Stimulated activated CD4-positive, alpha-beta T cell treated with anti-CD3 and anti-CD28 coated beads, TNF-alpha, amount 100 ng/mL, for 24 hours (primary cell): ENCODE results near the gene TCOF1.
"Not testable (repeated sequence)": the region's sequence is repeated elsewhere in the genome, so short reads cannot be mapped to it uniquely, and the experiment has no call there.

ENCODE experiments used
- DNase-seq, 3 experiments: peaks; one replicate each; pipeline ENCODE4 v3.0.0-alpha.2; 2020; ENCODE audit warnings: low read depth in 3 of 3

Gene TCOF1

DNA sequence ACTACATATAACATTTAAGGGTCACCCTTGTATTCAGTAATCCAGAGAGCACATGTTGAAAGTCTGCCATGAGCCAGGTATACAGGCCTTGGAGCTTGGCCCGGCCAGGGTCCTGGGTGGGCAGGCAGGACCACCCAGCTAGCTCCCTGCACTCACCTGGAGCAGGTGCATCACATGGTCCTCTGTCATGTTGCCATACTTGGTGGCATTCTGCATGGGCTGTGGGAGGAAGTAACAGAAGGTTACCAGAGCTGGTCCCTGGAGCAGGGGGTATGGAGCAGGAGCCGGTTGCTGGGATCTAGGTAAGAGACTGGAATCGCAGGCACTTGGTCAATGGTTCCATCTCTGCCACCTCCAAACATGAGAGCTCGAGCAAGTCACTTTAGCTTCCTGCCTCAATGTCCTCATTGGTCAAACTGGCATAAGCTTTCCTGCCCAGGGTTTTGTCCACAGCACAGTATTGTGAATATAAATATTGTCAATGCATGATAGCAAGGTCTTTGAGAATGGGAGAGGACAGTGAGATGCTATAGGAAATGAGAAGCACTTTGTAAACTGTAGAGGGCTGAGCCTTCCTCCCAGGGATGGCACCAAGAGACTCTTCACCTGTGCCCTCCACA, 48.7 kb downstream of the TCOF1 start:
- no peak for DNase-seq

DNA sequence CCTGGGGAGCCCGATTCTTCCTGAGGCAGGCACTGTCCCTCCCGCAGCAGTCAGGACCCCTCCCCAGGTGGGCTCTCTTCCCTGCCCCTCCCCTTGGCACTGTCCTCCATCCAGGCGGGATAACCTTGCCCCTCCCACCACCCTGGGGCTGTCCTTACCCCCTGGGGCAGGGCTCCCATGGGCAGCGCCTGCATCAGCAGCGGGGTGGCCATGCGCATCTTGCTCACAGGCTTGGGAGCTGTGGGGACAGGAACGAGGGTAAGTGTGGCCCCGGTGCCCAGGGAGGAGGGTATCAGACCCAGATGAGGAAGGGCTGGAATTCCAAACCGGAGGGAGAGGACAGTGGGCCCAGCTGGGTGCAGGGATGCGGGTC, 49.2 kb downstream of the TCOF1 start:
- no peak for DNase-seq

DNA sequence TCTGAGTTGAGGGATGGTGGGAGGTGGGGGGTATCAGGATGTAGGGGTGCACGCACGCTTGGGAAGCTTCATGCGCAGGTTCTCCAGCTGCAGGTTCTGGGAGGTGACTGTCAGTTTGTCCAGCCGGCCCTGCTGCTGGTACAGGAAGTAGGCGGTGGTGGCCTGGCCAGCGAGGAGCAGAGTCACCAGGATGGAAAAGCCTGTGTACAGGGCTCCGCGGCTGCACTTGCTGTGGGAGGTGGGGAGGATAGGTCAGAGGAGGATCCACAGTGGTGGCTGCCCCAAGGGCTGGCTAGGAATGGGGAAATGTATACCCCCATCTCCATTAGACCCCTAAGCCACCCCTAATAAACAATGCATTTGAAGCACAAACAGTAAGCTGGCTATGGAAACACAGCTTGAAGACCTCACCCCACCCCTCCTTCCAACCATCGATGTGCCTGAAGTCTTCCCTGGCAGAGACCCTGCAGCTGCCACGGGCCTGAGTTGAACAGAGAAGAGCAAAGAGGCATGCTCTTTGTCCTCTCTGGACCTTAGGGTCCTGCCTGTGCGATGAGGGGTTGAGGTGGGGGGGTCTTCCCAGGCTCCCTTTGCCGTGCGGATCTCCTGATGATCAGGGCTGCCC, 49.7 kb downstream of the TCOF1 start:
- no peak for DNase-seq

DNA sequence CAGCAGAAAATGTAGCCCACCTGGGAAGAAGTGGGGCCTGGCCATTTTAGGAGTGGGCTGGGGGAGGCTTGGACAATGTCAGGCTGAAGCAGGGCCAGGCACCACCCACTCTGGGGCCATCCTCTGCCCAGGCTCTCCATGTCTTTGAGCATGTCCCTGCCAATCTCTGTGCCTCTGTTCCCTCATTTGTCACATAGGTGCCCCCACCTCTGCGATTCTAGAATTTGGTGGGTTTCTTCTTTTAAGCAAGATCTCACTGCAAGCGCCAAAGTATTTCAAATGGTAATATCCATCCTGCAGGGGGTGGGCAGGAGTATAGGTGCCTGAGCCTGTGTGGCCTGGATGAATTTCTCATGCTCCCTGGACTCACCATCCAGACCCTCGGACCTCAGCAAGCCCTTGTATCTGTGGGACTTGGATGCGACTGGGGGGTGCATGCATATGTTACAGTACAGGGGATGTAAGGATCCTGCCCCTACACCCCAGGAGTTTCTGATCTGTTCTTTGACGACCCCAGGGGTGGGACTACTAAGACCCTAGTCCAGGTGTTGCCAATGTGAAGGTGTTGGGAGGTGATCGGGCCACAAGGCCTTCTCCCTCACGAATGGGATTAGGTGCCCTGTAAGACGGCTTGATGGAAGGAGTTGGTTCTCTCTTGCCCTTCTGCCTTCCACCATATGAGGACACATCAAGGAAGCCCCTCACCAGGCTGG, 50.9 kb downstream of the TCOF1 start:
- DNase-seq = no peak

DNA sequence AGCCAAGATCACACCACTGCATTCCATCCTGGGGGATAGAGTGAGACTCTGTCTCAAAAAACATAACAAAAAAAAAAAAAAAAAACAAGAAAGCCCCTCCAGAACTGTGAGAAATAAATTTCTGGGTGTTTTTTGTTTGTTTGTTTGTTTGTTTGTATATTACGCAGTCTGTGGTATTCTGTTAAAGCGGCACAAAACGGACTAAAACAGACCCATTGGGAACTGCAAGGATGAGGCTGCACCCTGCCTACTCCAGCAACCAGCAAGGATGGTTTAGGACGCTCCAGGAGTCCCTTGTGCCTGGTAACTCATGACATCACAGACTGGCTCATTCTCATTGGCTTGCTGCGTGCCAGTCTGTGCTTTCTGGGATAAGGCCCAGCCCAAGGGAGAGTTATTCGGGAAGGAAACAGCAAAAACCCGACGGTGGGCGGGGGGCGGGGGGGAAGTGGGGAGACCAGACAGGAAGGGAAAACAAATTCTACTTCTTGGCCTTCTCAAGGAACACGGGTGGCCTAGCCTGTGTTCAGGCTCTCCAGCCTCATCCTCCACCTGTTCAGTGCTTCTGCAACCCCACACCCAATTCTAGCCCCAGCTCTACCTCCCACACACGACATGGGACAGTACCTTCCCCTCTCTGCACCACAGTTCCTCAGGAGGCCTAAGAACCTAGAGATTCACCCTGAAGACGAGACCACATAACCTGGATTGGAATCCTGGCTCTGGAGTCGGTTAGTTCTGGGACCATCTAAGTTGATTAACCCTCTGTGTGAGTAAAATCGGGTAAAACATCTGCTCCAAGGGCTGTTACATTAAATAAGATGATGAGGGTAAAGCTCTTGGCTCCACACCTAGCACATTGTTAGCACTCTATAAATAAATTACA, 52.4 kb downstream of the TCOF1 start:
- DNase-seq = peak in 1 of 3 experiments; percentile 28

DNA sequence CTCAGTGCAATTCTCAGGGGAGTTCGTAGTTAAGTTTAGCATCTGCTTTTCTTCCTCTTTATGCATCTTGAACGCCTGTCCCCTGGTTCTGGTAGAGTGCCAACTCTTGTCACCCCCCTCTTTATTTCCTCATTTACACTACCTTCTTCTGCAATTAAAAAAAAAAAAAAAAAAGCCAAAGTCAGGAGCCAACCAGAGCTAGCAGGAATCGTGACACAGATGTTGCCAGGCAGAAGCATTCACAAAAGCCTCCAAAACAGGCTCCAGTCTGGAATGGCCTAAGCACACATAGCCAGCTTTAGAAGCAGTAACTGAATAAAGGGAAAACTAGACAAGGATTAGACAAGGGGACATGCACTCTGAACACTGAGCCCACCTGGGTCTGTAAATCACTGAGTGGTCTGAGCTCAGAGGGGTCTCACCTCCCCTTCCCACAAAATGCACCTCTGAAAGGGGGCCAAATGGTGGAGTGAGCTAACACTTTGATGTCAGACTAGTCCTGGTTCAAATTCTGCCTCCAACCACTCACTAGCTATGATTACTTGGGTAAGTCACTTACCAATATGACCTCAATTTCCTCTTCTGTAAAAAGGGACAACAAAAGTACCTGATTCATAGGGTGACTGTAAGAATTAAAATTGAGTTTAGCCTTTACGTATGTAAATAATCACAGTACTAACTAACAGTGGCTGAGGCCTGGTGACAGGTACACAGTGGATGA, 53.2 kb downstream of the TCOF1 start:
- DNase-seq = peak in 1 of 3 experiments; percentile 30

DNA sequence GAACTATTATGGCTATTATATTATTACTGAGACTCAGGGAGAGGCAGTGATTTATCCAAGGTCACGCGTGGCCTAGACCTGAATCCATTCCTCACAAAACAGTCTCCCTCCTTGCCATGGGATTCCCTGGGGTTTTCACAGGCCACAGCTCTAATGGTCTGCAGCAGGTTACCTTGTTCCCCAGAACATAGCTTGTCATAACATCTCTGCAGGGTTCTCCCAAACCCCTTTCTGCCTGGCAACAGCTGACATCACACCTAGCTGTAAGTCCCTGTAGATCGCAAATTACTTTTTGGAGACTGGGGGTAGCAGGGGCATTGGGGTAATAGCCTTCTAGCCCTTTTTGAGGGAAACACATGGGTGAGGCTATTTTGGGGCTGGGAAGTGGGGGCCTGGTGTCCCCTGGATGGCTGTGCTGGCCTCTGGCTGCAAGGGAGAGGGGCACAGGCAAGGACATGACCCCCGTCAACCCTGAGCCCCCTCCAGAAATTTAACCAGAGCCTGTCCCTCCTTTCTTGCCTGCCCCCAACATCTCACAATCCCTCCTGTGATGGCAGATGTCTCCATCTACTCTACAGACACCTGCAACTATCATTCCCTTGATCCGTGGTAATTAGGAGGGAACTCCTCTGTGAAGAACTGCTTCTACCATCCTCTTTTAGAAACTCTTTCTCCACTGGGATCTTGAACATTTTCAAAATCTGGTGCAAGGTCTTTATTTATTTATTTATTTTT, 53.9 kb downstream of the TCOF1 start:
- peak; percentile 24 to 54 (median 43) for DNase-seq

DNA sequence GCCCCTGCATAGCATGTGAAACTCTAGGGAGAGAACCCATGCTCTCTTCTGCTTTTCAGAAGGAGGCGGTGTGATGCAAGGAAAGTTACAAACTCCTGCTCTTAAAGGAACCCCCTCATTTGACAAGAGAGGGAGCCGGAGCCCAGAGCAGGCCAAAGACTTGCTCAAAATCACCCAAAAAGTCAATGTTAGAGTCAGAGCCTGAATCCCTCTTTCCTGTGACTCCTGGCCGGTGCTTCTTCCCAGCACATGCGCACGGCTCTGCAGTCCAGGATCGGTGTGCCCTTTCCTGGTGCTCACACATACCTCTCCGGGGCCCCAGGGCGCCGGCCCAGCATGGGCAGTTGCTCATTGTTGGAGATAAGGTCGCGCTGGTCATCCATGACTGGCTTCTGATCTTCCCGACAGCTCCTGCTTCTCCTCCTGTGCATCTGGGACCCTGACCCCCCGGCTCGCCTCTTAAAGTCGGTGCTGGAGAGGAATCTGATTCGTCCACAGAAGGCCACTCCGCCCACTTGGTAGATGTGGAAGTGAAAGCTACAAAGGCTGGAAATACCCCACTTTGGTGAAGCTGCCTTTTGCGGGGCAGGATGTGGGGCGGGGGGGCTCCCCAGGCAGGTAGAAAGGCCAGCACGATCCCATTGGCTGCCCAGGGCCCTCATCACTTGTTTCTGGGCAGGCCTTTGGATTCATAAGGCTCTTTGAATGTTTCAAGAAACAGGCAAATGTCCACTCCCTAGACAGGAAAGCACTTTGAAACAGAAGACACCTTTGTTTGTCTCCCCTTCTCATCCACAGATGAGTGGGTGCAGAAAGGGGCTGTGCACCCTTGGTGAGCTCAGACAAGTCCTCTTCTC, 55.0 kb downstream of the TCOF1 start, which contains the start of gene CD74:
Gene CD74 (minus strand): TSS at position 592 of the 857 bp plus-strand sequence. CDS start 161 bp downstream, at position 431.
- DNase-seq = peak; percentile 72 to 88 (median 79)

DNA sequence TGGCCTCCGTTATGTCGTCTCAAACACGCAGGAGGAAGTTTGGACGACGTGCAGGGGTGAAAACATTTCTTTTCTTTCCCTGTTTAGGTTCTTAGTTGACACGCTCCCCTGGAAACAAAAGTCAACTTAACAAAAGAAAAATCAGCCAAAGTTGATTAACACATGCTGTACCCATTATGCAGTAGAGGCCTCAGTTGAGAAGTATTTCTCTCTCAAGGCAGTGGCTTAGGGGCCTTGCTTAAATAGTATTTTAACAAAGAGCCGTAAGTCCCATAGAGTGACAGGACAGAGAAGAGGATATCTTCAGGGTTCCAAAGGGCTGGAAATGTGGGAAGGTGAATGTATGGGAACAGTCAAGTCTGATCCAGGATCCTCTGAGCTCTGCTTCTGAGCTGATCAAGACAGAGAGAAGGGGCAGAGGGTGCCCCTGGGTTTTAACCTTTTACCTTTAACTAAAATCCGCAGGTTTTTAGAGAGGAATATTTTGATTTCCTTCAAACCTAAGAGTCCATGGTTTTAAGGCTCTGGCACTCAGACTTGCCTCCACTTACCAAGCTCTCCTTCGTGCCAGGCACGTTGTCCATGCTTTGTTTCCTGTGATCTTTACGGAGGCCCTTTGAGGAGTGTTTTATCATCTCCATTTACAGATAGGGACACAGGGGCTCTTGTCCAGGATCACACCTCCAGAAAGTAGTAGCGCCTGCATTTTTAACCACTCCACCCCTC, 55.8 kb downstream of the TCOF1 start:
- DNase-seq = no peak

DNA sequence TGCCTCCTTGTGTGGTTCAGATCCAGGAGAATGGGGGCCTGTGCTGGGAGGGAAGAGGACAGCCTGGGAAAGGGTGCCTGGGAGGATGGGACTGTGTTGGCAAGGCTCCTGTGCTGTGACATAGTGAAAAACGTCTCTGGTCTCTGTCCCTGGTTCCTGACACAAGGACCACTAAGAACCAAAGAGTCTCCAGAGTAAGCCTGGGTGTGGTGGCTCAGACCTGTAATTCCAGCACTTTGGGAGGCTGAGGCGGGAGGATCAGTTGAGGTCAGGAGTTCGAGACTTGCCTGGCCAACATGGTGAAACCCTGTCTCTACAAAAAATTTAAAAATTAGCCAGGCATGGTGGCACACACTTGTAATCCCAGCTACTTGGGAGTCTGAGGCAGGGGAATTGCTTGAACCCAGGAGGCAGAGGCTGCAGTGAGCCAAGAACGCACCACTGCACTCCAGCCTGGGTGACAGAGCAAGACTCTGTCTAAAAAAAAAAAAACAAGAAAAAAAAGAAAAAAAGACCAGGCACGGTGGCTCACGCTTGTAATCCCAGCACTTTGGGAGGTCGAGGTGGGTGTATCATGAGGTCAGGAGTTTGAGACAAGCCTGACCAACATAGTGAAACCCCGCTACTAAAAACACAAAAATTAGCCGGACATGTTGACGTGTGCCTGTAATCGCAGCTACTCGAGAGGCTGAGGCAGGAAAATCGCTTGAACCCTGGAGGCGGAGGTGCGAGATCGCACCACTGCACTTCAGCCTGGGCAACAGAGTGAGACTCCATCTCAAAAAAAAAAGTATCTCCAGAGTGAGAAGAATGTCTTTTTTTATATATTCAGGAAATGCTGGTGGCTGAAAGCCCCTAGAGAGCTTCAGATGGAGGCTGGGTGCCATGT, 56.6 kb downstream of the TCOF1 start:
- not testable (repeated sequence) for DNase-seq

DNA sequence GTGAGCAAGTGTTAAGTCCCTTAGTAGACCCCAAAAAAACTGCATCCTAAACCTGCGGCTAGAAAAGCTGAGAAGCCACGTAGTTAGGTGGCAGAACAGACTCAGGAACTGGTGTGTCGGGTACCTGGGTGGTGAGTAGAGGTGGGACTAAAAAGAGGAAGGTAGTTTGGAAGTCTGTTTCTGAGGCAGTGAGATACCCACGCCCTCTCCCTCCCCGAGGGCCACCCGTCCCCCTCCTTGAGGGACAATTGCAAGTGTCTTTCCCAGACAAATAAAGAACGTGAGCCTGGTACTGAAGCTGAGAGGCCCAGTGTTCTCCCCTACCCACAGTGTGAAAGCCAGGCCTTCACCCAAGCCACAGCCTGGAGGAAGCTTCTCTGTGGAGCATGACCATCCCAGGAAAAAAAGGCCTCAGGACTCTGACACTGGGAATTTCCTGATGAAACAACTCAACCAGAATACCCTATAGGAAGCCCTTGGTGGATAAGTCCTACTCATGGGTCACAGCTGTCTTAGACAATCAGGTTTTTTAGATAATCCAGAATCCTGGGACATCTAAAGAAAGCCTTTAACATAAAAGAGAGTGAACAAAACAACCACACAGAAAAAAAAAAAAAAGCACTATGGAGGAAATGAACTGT, 62.3 kb downstream of the TCOF1 start:
- no peak for DNase-seq

DNA sequence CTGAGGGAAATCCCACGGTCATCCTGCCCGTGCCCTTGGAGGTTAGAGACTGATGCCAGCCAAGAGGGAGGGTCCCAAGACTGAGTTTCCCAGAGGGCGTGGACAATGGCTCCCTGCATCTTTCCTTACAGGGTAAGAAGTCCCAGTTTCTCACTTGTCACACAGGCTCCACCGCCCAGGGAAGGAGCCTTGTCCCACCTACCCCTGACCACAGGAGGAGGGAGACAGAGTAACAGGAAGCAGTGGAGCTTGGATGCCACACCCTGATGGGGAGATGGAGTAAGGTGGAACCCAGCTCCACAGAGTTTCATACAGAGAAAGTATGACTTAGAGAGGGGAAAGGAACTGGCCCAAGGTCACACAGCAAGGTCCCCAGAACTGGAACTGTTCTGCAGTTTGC, 64.6 kb downstream of the TCOF1 start:
- no peak for DNase-seq

DNA sequence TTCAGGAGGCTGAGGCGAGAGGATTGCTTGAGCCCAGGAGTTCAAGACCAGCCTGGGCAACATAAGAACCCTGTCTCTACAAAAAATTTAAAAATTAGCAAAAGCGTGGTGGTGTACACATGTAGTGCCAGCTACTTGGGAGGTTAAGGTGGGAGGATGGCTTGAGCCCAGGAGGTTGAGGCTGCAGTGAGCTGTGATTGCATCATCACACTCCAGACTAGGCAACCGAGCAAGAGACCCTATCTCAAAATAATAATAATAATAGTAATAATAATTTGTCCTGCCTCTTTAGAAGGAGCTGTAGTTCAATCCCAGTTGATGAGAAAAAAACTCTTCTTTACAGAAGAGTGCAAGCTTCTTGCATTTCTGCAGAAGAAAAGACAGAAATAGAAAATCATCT, 65.3 kb downstream of the TCOF1 start:
- DNase-seq = no peak

DNA sequence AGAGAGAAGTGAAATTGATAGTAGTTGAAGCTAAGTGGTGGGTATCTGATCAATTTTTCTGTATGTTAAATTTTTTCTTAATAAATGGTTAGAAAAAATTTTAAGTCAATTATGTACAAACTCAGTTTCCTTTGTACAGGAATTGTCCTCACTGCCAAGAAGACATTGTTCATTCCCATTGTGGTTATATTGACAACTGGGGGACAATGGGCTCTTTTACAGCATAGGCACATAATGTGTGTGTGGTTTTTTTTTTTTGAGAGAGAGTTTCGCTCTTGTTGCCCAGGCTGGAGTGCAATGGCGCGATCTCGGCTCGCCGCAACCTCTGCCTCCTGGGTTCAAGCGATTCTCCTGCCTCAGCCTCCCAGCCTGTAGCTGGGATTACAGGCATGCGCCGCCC, 68.7 kb downstream of the TCOF1 start:
- DNase-seq = not testable (repeated sequence)

DNA sequence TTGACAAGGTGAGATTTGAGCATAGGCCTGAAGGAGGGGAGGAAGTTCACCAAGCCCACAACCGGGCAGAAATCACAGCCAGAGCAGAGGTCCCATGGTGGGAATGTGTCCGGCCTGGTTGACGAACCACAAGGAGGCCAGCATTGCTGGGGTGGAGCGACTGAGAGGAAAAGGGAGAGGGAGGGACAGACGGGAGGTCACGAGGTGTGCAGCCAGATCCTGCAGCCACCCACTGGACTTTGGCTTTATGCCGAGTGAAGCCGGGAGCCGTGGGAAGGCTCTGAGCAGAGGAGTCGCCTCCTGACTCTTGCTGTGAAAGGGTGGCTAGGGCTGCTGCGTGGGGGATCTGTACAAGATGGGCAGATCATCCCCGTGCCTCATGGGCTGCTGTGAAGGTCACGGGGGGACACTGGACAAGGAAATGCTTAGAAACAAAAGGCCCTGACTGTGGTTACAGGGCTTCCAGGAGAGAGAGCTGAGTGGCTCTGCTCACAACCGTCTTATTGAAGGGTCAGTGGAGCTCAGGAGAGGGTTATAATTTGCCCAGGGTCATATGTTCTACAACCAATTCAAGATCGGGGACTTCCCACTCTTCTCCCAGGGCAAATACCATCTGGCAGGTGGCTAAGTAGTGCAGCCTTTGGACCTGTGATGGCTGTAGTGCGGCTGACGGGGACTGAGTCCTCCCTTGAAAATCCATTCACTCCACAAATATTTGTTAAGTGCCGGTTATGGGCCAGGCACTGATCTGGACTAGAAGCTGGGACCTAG, 70.8 kb downstream of the TCOF1 start:
- no peak for DNase-seq

DNA sequence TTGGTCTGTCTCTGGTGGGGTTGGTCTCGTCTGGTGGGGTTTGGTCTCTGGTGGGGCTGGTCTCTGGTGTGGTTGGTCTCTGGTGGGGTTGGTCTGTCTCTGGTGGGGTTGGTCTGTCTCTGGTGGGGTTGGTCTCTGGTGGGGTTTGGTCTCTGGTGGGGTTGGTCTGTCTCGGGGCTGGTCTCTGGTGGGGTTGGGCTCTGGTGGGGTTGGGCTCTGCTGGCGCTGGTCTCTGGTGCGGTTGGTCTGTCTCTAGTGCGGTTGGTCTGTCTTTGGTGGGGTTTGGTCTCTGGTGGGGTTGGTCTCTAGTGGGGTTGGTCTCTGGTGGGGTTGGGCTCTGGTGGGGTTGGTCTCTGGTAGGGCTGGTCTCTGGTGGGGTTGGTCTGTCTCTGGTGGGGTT, 71.5 kb downstream of the TCOF1 start:
- no peak for DNase-seq

DNA sequence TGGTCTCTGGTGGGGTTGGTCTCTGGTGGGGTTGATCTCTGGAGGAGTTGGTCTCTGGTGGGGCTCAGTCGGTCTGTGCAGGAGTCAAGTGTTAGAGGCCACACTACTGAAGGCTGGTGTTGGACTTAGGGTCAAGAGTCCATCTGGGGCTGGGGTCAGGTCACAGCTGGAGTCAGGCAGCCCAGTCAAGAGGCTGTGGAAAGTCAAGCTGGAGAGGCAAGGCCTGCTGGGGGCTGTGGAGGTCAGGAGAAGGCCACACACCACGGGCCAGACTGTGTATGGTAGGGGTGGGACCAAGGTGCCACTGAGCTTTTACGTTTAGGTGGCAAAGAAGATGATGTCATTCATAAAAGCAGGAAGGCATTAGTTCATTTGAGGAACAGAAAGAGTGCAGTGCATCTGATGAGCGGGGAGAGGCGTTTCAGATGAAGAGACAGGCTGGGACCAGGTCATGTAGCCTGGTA, 71.9 kb downstream of the TCOF1 start:
- no peak for DNase-seq
